Measurements from ENCODE around the gene ZBTB32.
A peak's percentile ranks its signal among the peaks of the same experiment; 100 is the strongest.

The ZBTB32 gene

DNA sequence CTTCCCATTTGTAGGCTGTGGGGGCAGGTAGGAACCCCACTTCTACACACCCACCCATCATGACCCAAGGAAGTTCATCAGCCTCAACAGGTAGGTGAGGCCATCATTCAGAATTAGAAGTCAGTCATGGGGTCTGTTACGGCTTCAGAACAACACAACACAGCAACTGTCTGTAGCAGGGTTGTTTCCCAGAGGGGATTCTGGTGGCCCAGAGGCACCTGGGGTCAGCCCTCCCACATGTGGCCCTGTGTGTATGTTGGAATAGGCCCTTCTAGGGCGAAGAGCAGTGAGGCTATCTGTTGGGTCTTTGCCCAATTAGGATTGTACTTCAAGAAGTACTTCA lies 34.5 kb downstream of the ZBTB32 start:
- no peak for DNase-seq

DNA sequence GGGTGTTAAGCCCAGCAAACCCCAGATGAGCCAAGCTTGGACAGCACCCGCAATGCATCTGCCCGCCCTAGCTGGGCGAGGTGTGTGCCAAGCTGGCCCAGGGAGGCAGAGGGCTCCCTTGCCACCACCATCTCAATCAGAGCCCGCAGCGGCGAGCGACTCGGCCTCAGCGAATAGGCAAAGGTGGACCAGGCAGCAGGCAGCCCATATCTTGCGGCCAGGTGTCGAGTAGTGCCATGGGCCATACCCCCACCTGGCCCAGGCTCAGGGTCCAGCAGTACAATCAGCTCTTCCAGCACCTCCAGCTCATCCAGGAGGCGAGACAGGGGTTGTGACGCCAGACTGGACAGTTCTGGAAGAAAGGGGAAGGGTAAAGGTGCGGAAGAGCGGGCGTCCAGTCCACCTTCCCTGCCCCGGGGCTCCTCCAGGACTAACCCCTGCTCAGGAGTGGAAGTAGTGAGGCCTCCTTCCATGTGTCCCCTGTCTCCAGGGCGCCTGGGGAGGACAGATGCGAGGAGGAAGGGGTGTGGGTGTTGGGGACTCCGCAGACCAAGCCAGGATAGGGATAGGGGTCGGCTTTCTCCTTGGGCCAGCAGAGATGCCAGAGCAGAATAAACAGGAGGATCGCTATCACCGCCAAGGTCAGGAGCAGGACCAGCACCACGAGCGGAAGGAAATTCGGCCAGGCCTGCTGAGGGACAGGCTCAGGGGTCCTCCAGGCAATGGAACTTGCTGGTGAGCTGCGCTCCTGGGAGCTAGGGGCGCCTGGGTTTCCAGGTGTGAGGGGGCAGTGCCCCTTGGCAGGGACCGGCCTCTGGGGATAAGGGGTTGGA lies 35.1 kb downstream of the ZBTB32 start:
- no peak for DNase-seq

DNA sequence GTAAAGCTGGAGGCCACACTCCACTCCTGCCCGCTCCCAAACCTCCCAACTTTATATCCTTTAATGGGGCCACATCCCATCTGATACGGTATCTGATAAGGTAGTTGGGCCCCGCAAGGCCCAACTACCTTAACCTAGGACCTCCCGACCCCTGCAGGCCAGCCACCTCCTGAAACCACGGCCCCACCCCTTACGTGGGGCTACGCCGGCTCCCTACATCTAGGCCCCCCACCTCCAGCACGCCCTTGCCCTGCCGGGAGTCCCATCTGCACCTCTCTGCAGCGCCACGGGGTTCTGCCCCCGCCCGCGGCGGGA lies 35.7 kb downstream of the ZBTB32 start:
- DNase-seq, result no peak

DNA sequence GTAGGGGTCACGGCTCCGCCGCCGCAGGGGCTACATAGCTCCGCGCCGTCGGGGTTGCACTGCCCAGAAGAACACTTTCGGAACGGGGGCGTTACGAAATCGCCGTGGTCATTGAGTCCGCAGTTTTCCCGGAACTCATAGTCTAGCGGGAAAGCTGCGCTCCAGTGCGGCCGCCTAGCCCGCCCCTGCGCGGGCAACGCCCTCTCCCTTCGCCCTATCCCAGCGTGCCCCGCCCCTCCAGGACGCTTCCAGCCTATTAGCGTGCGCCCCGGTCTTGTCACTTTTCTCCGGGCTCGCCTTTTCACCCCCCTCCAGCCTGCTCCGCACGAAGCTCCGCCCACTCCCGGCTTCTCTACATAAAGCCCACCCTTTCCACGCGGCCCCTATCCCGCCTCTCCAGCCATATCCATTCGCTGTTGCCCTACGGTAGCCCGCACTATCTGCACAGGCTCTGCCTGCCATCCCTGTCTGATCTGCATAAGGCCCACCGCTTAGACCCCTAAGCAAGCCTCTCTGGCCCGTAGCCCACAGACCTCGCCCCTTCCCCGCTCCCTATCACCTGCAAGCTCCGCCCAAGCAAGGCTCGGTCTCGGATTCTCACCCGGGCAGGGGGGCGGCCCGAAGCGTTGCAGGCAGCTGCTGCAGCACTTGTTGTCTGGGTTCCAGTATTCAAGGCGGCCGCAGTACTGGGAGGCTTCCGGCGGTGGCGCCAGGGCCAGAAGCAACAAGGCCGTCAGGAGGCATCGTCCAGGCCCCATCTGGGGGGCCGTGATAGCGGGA lies 36.3 kb downstream of the ZBTB32 start:
- peak; percentile 96 for DNase-seq

DNA sequence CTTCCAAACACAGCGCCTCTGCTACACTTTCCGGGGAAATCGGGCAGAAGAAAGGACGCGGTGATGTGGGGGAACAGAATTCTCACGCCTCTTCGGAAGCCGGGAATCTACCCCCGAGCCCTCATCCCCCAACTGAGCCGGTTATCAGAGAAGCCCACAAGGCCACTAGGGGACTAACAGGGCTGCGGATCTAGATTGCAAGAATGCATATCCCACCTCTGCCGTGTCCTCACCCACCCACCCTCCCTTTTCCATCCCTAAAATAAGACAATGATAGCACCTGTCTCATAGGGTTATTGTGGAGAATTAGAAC lies 36.8 kb downstream of the ZBTB32 start:
- no peak for DNase-seq

DNA sequence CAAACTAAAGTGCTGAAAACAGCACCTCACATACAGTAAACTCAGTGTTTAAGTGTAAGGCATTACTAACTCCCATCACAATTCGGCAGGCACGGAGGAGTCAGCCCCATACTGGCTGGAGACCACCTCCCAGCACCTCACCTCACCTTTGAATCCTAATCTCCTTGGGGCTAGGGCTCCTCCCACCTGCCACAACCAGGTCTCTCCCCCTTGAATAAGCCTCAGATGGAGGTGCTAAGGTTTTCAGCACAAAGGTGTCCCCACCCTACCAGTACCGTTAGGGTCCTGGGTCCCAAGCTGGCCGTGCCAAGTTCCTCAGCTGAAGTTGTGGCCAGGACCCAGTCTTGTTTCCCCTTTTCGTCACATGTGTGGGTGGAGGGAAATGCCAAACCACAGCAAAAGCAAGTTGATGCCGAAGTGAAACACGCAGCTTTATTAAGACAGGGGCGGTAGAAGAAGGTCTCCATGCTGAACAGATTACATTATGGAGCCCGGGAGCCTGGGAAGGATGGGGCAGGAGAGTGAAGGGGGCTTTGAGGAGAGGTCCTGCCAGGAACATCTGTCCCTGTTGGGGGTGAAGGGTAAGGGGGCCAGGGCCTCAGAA lies 37.9 kb downstream of the ZBTB32 start, which contains the start of gene IGFLR1:
TSS of gene IGFLR1 (minus strand) at position 332 of the 604 bp plus-strand sequence. CDS start 1,272 bp downstream, outside the sequence.
- DNase-seq, result peak; percentile 80

DNA sequence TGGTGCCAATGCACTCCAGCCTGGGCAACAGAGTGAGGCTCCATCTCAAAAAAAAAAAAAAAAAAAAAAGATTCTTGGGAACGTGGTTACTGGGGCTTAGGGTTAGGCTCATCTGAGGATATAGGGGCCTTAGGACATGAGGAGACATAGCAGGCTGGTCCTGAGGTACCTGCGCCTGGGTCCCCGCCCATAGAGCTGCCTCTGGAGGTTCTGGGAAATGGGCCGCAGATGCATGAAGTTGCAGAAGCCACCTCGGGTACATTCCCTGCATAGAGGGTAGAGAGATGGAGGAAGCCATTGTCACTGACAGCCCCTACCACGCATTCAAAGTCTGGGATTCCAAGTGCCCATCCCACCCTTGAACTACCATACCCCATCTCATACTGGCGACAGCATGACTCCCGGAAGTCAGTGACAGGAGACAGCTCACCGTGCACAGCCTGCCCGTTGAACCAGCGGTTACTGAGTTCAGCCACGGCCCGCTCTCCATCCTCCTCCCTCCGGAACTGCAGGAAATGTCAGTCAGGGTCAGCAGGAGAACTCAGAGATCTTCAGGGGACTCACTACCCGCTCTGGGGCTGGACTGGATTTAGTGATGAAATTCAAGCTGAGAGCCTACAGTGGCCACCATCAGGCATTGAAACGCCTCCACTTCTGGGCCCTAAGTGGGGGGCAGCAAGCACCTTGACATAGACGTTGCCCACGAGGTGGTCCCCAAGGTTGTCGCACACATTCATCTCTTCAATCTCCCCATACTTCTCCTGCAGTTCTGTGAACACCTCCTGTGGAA lies 39.5 kb downstream of the ZBTB32 start:
- no peak for DNase-seq

DNA sequence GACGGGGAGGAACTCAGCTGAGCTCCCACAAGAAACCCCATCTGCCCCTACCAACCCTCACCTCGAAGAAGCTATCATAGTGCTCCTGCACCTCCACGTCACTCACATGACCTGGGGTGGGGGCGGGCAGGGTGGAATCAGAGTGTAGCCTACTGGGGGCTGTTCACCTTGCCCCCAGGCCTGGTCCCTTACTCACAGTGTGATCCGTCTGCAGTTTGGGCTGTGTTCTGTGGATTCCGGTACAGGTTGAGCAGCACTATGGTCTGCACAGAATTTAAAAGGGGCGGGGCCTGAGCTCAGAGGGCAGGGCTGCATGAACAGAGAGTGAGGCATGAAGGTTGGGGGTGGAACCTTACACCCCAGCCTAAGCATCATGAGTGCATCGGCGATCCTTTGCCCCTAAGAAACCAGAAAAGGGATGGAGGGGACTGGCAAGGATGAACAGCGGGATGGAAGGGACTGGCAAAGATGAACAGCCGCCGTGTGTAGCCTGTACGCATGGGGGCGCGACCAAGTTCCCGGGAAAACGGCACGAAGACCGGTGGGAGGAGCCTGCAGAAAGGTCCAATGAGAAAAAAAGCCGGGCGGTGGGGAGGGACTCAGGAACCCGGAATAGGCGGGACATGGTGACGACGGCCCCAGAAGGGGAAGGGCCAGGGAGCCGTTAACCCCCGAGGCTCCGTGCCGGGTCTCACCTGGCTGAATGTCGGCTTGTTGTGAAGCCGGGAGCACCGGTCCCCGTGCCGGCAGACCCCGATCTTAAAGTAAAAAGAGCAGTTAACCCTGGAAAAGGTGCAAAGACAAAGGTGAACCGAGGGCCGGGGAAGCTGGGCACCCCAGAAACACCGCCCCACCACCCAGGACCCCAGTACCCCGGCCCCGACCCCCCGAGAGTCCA lies 40.3 kb downstream of the ZBTB32 start:
- DNase-seq, result peak; percentile 93

DNA sequence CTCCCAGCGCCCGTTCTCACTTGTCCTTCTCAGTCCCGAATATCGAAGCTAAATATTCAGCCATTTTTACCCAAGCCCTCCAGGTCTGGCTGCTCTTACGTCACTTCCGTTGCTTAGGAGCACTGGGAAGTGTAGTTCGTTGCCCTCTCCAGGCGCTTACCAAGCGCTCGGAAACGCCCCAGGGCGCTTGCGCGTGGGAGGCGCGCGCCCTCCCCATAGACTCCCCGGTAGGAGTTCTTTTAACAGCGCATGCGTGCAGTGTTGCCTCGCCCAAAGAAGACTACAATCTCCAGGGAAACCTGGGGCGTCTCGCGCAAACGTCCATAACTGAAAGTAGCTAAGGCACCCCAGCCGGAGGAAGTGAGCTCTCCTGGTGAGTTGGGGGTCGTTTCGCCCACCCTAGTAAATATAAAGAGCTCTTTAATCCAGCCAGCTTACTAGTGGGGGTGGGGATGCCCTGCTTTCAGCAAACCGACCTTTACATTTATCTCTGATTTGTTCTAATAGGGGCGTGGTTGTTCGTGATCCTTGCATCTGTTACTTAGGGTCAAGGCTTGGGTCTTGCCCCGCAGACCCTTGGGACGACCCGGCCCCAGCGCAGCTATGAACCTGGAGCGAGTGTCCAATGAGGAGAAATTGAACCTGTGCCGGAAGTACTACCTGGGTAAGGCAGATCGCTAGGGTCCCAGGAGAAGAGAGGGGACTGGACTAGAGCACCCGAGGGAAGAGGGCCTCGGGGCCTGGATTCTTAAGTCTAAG lies 41.1 kb downstream of the ZBTB32 start, which contains the start of the genes PSENEN and U2AF1L4:
TSS of gene PSENEN (plus strand) at position 324 of the 759 bp plus-strand sequence. CDS start at position 604, 280 bp downstream.
TSS of gene U2AF1L4 (minus strand) at position 91 of the 759 bp plus-strand sequence. CDS start at position 64, 27 bp downstream.
- DNase-seq, result peak; percentile 96

DNA sequence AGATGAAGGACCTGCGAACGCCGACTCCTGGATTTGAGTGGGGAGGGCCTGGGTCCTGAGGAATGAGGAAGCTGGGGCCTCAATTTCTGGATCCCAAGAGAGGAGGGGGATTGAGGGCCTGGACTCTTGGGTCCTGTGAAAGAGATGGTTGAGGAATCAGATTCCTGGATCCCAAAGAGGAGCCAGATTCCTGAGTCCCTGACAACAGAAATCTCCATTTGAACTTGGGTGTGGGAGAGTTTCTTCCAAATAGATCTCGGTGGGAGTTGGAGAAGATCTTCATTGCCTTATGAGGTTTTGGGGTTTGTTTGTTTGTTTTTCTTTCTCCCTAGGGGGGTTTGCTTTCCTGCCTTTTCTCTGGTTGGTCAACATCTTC lies 41.7 kb downstream of the ZBTB32 start:
- DNase-seq, result no peak

DNA sequence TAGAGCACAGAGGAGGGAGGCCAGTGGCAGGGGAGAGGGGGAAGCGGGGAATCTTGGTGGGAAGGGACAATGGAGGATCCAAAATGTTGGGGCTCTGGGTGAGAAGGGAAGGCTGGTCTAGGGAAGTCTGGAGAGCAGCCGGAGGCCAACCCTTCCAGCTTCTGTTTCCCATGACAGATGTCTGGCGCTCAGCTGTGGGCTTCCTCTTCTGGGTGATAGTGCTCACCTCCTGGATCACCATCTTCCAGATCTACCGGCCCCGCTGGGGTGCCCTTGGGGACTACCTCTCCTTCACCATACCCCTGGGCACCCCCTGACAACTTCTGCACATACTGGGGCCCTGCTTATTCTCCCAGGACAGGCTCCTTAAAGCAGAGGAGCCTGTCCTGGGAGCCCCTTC lies 42.2 kb downstream of the ZBTB32 start:
- DNase-seq, result no peak

DNA sequence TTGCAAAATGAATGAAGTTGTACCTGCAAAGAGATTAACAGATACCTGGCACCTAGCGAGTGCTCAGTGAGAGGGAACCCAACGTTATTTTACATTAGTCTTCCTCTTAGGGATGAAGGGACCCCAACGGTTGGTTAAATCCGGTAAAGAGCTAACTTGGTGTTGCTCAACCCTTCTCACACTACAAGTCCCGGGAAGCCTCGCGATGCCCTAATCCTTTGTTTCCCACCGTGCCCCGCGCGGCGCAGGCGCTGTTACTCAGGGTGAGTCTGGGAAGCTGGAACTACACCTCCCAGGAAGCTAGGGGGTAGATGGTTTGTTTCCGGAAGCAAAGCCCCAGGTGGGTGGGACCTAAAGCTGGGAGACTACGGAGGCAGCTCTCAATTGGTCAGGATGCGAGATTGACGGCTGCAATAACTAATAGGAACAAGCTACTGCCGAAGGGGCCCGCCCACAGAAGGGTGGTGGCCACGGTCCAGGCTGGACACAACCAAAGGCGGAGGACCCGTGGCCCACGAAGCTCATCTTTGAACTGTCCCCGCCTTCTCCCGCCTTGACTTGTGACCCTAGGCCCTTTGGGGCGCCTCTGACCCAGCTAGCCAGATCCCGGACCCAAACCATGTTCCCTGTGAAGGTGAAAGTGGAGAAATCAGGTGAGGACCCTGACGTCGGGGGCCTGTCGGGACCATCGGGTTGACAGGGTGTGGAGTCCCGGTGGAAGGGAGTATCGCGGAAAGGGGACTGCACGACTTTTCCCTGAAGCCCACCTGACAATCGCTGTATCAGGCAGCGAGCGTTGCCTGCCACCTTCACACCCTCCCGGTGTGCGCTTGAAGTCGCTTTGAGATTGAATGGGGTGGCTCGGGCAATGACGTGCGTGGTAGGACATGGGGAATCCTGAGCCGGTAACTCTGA lies 44.0 kb downstream of the ZBTB32 start, which contains the start of gene LIN37:
TSS of gene LIN37 (plus strand) at position 471 of the 915 bp plus-strand sequence. CDS start at position 620, 149 bp downstream.
- DNase-seq, result peak; percentile 99

DNA sequence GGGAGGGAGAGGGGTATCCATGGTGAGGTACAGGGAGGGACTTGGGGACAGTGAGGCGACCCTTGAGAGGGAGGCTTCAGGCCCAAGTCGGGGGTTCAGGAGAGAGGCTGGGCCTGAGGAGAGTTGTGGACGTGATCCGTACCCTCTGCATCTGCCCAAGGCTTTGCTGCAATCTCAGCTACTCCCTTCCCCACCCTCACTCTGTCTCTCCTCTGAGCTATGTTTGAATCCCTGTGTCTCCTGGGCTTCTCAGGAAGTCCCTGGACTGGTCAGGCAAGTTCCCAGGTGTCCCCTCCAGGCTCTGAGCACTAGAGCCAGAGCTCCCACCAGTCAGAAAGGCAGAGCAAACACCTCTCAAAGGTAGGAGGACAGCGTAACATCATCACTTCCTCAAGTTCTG lies 45.8 kb downstream of the ZBTB32 start:
- DNase-seq, result no peak

DNA sequence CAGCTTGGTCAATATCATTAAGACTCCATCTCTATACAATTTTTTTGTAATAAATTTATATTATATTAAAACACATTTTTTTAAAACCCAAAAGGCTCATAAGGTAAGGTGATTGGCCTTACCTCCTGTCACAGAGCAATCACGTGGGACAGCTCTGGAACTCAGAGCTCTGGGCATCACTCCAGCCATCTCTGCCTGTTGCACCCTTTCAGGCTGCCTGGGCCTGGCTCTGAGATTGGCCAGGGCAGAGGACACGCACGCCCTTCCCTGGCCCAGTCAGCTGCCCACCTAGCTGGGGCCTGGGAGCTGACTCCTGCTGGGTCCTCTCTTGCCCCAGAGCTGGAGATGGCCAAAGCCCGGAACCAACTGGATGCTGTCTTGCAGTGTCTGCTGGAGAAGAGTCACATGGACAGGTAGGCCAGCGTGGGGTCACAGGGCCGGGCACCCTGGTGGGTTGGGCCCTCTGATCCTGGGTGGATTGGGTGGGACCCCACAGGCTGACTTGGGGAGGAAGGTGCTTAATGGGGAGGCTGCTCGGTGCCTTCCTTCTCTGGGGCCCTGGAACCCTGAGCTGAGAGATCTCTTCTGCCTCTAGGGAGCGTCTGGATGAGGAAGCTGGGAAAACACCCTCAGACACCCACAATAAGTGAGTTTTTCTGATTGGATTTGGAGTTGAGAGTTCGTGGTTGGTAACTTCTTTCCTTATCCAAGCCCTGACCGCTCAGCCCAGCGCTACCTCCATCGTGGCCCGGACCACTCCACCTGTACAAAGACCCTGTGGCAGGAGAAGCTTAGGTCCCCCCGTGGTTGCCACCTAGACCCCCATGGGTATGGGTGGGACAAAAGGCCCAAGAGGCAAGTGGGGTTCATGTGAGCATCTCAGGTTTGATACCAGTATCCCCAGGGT lies 47.7 kb downstream of the ZBTB32 start:
- DNase-seq, result no peak

DNA sequence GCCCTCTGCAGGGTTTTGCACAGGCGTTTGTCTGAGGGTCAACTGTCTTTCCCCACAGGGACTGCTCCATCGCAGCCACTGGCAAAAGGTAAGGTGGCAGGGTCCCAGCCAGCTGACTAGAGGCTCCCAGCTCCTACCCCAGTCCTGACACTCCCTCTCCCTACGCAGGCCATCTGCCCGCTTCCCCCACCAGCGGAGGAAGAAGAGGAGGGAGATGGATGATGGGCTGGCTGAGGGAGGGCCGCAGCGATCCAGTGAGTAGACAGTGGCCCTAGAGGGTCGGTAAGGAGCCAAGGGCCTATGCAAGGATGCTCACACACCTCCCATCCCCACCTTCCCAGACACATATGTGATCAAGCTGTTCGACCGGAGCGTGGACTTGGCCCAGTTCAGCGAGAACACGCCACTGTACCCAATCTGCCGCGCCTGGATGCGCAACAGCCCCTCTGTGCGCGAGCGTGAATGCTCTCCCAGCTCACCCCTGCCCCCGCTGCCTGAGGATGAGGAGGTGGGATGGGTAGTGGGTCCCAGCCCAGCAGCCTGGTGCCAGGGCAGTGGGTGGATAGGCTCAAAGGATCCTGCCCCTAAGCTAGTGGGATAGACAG lies 48.5 kb downstream of the ZBTB32 start:
- DNase-seq, result no peak

DNA sequence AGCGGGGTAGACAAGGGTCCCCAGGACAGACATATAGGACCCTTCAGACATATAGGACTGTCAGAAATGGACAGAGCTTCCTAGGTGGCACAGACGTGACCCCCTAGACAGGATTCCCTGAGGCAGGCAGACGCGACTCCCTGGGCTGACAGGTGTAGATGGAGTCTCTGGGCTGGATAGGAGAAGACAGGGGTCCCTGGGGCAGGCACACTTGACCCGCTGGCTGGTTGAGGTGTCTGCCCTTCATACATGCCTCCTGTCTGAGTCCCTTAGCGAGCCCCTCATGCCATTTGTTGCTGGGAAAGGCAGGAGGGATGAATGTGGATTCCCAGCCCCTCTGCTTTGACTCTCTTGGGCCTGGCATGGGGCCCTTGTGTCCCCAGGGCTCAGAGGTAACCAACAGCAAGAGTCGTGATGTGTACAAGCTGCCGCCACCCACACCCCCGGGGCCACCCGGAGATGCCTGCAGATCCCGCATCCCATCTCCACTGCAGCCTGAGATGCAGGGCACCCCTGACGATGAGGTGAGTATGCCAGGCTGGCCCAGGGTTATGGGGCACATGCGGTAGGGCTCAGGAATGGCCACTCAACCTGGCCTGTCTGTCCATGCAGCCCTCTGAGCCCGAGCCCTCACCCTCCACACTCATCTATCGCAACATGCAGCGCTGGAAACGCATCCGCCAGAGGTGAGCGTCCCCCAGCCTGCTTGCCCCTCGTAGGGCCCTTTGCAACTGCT lies 49.4 kb downstream of the ZBTB32 start:
- DNase-seq, result no peak

DNA sequence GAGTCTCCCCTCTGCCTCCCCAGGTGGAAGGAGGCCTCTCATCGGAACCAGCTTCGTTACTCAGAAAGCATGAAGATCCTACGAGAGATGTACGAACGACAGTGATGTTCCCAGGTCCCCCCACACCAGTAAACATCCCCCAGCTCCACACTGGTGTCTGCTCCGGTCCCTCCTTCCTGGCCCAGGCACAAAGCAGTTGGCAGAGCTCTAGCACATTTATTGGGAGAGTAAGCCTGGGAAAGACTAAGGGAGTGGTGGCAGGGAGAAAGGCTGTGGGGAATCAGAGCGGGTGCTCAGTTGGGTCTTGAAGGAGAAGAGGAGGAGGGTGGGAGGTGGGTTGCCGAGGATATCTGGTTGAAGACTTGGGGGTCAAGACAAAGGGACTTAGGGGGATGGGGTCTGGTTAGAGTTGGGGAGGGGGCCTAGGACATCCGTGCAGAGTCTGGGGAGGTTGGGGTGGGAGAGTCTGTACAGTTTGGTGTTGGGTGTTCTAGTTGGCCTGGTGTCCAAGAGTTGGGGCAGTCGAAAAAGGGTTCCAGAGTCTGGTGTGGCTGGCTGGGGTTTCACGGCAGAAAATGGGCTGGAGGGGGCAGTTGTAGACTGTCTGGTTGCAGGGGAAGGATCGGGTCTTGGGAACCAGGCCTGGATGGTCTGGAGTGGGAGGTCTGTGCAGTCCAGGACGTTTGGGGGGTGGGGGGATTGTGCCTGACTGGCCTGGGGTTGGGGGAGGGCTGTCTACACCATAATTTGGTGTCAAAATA lies 50.2 kb downstream of the ZBTB32 start:
- no peak for DNase-seq
